MM.1S (cell line): ENCODE measurements around the gene ID2.

Experiments used
- CTCF ChIP-seq: fragments of 300-600 bp; sonication (generic); IDR thresholded peaks from 2 replicates; pipeline ENCODE4 v1.5.1; 2016; ENCODE audit warnings: antibody characterized with exemption, low read length, mixed read lengths
- EZH2 ChIP-seq: fragments of 300-600 bp; sonication (generic); optimal IDR thresholded peaks from 2 replicates; pipeline ENCODE3; 2017; ENCODE audit warnings: low read depth, mild to moderate bottlenecking, antibody characterized with exemption, low read length, mixed read lengths
- EZH2phosphoT487 ChIP-seq: fragments of 300-600 bp; sonication (generic); IDR thresholded peaks from 2 replicates; pipeline ENCODE4 v1.6.1; 2018; ENCODE audit warnings: antibody characterized with exemption, low read length

- TF ChIP-seq CTCF (no peak), EZH2 (no peak), EZH2phosphoT487 (no peak)
Observed at GRCh38 chr2:8721410-8721809, 39.6 kb downstream of the ID2 start.
